Spleen (tissue), 11 donors: ENCODE data around the gene ZSWIM3. TPM values are rescaled to one million over a fixed set of nuclear protein-coding genes. Genes with fewer than 3 reads are reported as not detected.
A peak's percentile ranks its signal among the peaks of the same experiment; 100 is the strongest.

Experiments
- DNase-seq: peaks from one replicate; pipeline ENCODE4 v3.0.0-alpha.2; 2020
- H3K27ac ChIP-seq, 8 donors: fragments of 200-600 bp; sonication (generic) in 7 of 8; 1 replicate in 4 of 8; 2 replicates in 4 of 8; pipeline versions ENCODE4 v1.5.0 to v1.8.0; 2016 to 2021; ENCODE audit warnings: inconsistent platforms in 4 of 8, mild to moderate bottlenecking in 4 of 8, moderate library complexity in 1 of 8
- H3K27me3 ChIP-seq, 7 donors: fragments of 200-600 bp; sonication (generic) in 6 of 7; replicated peaks in 1 of 7; 1 replicate in 4 of 7; 2 replicates in 3 of 7; pipeline versions ENCODE4 v1.5.0 to v1.8.0; 2016 to 2021; ENCODE audit warnings: inconsistent platforms in 3 of 7, mild to moderate bottlenecking in 1 of 7
- H3K36me3 ChIP-seq, 6 donors: fragments of 200-600 bp; sonication (generic) in 5 of 6; 1 replicate in 4 of 6; 2 replicates in 2 of 6; pipeline versions ENCODE4 v1.5.0 to v1.8.0; 2016 to 2021; ENCODE audit warnings: inconsistent platforms in 2 of 6
- H3K4me1 ChIP-seq, 6 donors: fragments of 200-600 bp; sonication (generic) in 5 of 6; 1 replicate in 3 of 6; 2 replicates in 3 of 6; pipeline versions ENCODE4 v1.5.0 to v1.8.0; 2016 to 2021; ENCODE audit warnings: inconsistent platforms in 3 of 6
- H3K4me3 ChIP-seq, 8 donors: fragments of 200-600 bp; sonication (generic) in 7 of 8; 1 replicate in 4 of 8; 2 replicates in 4 of 8; pipeline versions ENCODE4 v1.5.0 to v1.8.0; 2016 to 2021; ENCODE audit warnings: inconsistent platforms in 4 of 8, mild to moderate bottlenecking in 4 of 8, moderate library complexity in 2 of 8
- H3K9me3 ChIP-seq, 8 donors: fragments of 200-600 bp; sonication (generic) in 7 of 8; 1 replicate in 4 of 8; 2 replicates in 4 of 8; pipeline versions ENCODE4 v1.5.0 to v1.8.0; 2016 to 2021; ENCODE audit warnings: inconsistent platforms in 4 of 8
- CTCF ChIP-seq, 11 experiments: fragments of 200-600 bp in 7 of 11; fragments of 450-650 bp in 4 of 11; sonication (generic) in 4 of 11; IDR thresholded peaks in 8 of 11; conservative IDR thresholded peaks in 3 of 11; 1 replicate in 7 of 11; 2 replicates in 4 of 11; pipeline versions ENCODE4 v1.4.0 to v1.8.0; 2016 to 2021; ENCODE audit warnings: antibody characterized with exemption in 11 of 11, inconsistent platforms in 4 of 11, mild to moderate bottlenecking in 1 of 11
- POLR2A ChIP-seq, 3 donors: fragments of 450-650 bp; IDR thresholded peaks; one replicate each; pipeline ENCODE4 v1.5.1; 2017; ENCODE audit warnings: antibody characterized with exemption in 3 of 3, mild to moderate bottlenecking in 1 of 3
- POLR2AphosphoS5 ChIP-seq, 3 donors: sonication (generic); formaldehyde crosslinking; IDR thresholded peaks; one replicate each; pipeline ENCODE4 v1.5.1; 2017; ENCODE audit warnings: antibody characterized with exemption in 3 of 3
- whole genome bisulfite sequencing, 5 donors: extraction: QIAGEN DNeasy Blood & Tissue Kit in 3 of 5; methylation state at CpG; one replicate each; pipeline versions ENCODE4 v1.1.5 to v1.1.7; 2013 to 2018; 5-methylcytosine and 5-hydroxymethylcytosine counted together
- intact Hi-C: fragments of 100-400 bp; cut with DNase I; formaldehyde crosslinking; loops from one replicate; pipeline ENCODE4 v1.15.0; 2023; ENCODE audit warnings: low total_unique reads
- polyA plus RNA-seq, 3 donors: library from polyadenylated mRNA; stranded (reverse); fragments of 200-250 nt; gene quantifications; one replicate each; pipeline ENCODE4 v1.2.1, GENCODE V29; 2013
- total RNA-seq, 7 donors: library from RNA; depleted of rRNA in 3 of 7; stranded (reverse); fragments of >200 nt in 3 of 7; fragmentation: NEBNext Ultra II Directional in 4 of 7; extraction: Animal tissue kit (Norgen Biotek cat#: 25700) in 4 of 7; gene quantifications; one replicate each; pipeline versions ENCODE4 v1.1.0 to v1.2.1, GENCODE V29; 2016 to 2021
- donor health status: healthy with polysubstance abuse.
- donor health status: DM: no; HTN: no; CAD: no; lungs with moderate emphysema.
- donor health status: DM: no; HTN: no; CAD: no.
- donor health status: Bipolar disorder and iron deficiency.
- donor health status: healthy.
- donor health status: DM: no; HTN: no; CAD: no.
- donor health status: DM: yes; HTN: yes; CAD: no.

ZSWIM3 gene
- total and polyA plus RNA-seq, 10 donors: 3.1 to 7.1 (median 5.1) TPM

- H3K36me3 ChIP-seq: peaks cover 5 to 69% (median 35%) of the 10 kb centered on the region in 6 donors
- H3K4me3 ChIP-seq: peak overlapping the region; percentile 48 to 87 (median 66)
- intact Hi-C loops: loop anchor here (10.0 kb wide), 1 partner anchor 152 kb away; no protein-coding TSS in a partner anchor
- H3K27me3 ChIP-seq: no peaks in the 10 kb centered on the region
- no peaks in the 10 kb centered on the region for H3K9me3 ChIP-seq
- DNase-seq: no peak
- 5 to 22% (median 11%) methylated on average over 11 of the region's 11 CpGs for WGBS, 5 donors
- no peak for TF ChIP-seq CTCF (IDR thresholded peaks at IDR 0.05 in 8 of 11, conservative IDR thresholded peaks at IDR 0.05 in 3 of 11)
- TF ChIP-seq POLR2AphosphoS5 (IDR thresholded peaks at IDR 0.05): no peak
- no peak for TF ChIP-seq POLR2A (IDR thresholded peaks at IDR 0.05)
- H3K27ac ChIP-seq: peak overlapping the region in 3 of 8 donors; percentile 38 to 71 (median 40)
- peaks cover 6 to 26% (median 17%) of the 10 kb centered on the region in 6 donors for H3K4me1 ChIP-seq
Measured at GRCh38 chr20:45813006-45813340, 44.4 kb upstream of the ZSWIM3 start.

- Histone ChIP-seq H3K4me3 (peak overlapping the region in 4 of 8 donors; percentile 62 to 87 (median 69)), H3K4me1 (peaks cover 6 to 26% (median 17%) of the 10 kb centered on the region in 6 donors), H3K27me3 (no peaks in the 10 kb centered on the region), H3K9me3 (no peaks in the 10 kb centered on the region), H3K36me3 (peaks cover 5 to 64% (median 30%) of the 10 kb centered on the region in 6 donors), H3K27ac (peak overlapping the region in 1 of 8 donors; percentile 71)
- intact Hi-C loops: loop anchor here (10.0 kb wide), 1 partner anchor 151 kb away; no protein-coding TSS in a partner anchor
- WGBS, 5 donors: 66 to 79% (median 76%) methylated on average over 7 of the region's 7 CpGs
- no peak for TF ChIP-seq CTCF (IDR thresholded peaks at IDR 0.05 in 8 of 11, conservative IDR thresholded peaks at IDR 0.05 in 3 of 11)
- TF ChIP-seq POLR2AphosphoS5 (IDR thresholded peaks at IDR 0.05): no peak
- no peak for TF ChIP-seq POLR2A (IDR thresholded peaks at IDR 0.05)
- DNase-seq: no peak
Measured at GRCh38 chr20:45813489-45813888, 43.9 kb upstream of the ZSWIM3 start.

GRCh38 chr20:45814314-45814713, 43.1 kb upstream of the ZSWIM3 start:
- 91 to 97% (median 96%) methylated on average over 3 of the region's 3 CpGs for WGBS, 5 donors
- H3K4me1 ChIP-seq: peaks cover 6 to 26% (median 17%) of the 10 kb centered on the region in 6 donors
- H3K4me3 ChIP-seq: no peak overlapping the region
- H3K36me3 ChIP-seq: peaks cover 2 to 56% (median 21%) of the 10 kb centered on the region in 6 donors
- no peak overlapping the region for H3K27ac ChIP-seq
- H3K9me3 ChIP-seq: no peaks in the 10 kb centered on the region
- H3K27me3 ChIP-seq: no peaks in the 10 kb centered on the region
- intact Hi-C loops: loop anchor here (10.0 kb wide), 1 partner anchor 150 kb away; no protein-coding TSS in a partner anchor
- DNase-seq: no peak
- TF ChIP-seq POLR2A (IDR thresholded peaks at IDR 0.05): no peak
- no peak for TF ChIP-seq POLR2AphosphoS5 (IDR thresholded peaks at IDR 0.05)
- no peak for TF ChIP-seq CTCF (IDR thresholded peaks at IDR 0.05 in 8 of 11, conservative IDR thresholded peaks at IDR 0.05 in 3 of 11)

- TF ChIP-seq POLR2A (IDR thresholded peaks at IDR 0.05): no peak
- no peak for TF ChIP-seq CTCF (IDR thresholded peaks at IDR 0.05 in 8 of 11, conservative IDR thresholded peaks at IDR 0.05 in 3 of 11)
- TF ChIP-seq POLR2AphosphoS5 (IDR thresholded peaks at IDR 0.05): no peak
- H3K4me1 ChIP-seq: peaks cover 6 to 20% (median 12%) of the 10 kb centered on the region in 6 donors
- H3K27me3 ChIP-seq: peaks cover 0 to 10% (median under 1%) of the 10 kb centered on the region in 7 donors
- no peaks in the 10 kb centered on the region for H3K9me3 ChIP-seq
- peaks cover 0 to 31% (median 0%) of the 10 kb centered on the region in 6 donors for H3K36me3 ChIP-seq
- WGBS, 5 donors: 91 to 100% (median 96%) methylated on average over 3 of the region's 3 CpGs
- no peak for DNase-seq
- H3K4me3 ChIP-seq: no peak overlapping the region
- H3K27ac ChIP-seq: no peak overlapping the region
- intact Hi-C loops: loop anchor here (10.0 kb wide), 1 partner anchor 148 kb away; no protein-coding TSS in a partner anchor
Measured at GRCh38 chr20:45816951-45817350, 40.5 kb upstream of the ZSWIM3 start.
